Measurements from ENCODE around the gene BANP. TPM values are rescaled to one million over a fixed set of nuclear protein-coding genes. Genes with fewer than 3 reads are reported as not detected.

The BANP gene
- total RNA-seq, 1 donor from 2014 or later, result 30.4 TPM

DNA sequence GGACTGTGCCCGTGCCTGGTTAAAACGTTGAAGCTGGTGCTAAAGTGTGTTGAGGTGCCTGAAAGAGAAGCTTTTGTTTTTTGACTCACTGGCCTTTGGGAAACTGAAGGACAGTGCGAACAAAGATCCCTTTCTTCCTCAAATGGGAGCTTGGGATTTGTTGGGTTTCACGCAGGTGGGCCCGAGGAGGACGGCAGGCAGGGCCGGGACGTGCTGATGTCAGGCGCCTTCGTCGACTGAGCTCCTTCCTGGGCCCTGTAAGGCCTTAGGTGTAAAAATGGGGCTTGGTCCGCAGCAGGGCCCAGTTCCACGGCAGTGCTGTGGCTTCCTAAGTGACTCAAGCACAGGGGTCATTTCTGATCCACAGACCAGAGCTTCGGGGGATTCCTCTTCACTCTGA, 106.9 kb downstream of the BANP start:
- no peak overlapping the region for H3K27ac Mint-ChIP-seq
- no peak overlapping the region for H2AFZ ChIP-seq (replicated peaks)
- H3K27me3 Mint-ChIP-seq (ENCODE audit: insufficient read depth, low read depth), result peaks cover 3% of the 10 kb centered on the region
- H3K36me3 Mint-ChIP-seq, result peaks cover 5% of the 10 kb centered on the region
- DNase-seq (ENCODE audit: low spot score), result peak; percentile 36
- H3F3A ChIP-seq (ENCODE audit: low read depth), result no peaks in the 10 kb centered on the region
- H3K4me3 Mint-ChIP-seq, result no peak overlapping the region
- H3K4me1 ChIP-seq, result peaks cover 20% of the 10 kb centered on the region
- no peaks in the 10 kb centered on the region for H3K9me3 Mint-ChIP-seq
- H3K79me2 ChIP-seq (ENCODE audit: low read depth), result no peaks in the 10 kb centered on the region
- no peak for TF ChIP-seq EZH2phosphoT487 (IDR thresholded peaks at IDR 0.05)
- TF ChIP-seq, protein P1, sequence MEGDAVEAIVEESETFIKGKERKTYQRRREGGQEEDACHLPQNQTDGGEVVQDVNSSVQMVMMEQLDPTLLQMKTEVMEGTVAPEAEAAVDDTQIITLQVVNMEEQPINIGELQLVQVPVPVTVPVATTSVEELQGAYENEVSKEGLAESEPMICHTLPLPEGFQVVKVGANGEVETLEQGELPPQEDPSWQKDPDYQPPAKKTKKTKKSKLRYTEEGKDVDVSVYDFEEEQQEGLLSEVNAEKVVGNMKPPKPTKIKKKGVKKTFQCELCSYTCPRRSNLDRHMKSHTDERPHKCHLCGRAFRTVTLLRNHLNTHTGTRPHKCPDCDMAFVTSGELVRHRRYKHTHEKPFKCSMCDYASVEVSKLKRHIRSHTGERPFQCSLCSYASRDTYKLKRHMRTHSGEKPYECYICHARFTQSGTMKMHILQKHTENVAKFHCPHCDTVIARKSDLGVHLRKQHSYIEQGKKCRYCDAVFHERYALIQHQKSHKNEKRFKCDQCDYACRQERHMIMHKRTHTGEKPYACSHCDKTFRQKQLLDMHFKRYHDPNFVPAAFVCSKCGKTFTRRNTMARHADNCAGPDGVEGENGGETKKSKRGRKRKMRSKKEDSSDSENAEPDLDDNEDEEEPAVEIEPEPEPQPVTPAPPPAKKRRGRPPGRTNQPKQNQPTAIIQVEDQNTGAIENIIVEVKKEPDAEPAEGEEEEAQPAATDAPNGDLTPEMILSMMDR (IDR thresholded peaks at IDR 0.05), result no peak
- no peak for TF ChIP-seq EZH2 (IDR thresholded peaks at IDR 0.05)
- H3K4me1 Mint-ChIP-seq, result peaks cover 26% of the 10 kb centered on the region
- H3K27me3 ChIP-seq, result no peaks in the 10 kb centered on the region
- peak overlapping the region; percentile 23 for H3K27ac ChIP-seq
- H3K36me3 ChIP-seq, result no peaks in the 10 kb centered on the region
- no peaks in the 10 kb centered on the region for H4K20me1 ChIP-seq (ENCODE audit: low read depth)
- no peak overlapping the region for H3K9ac ChIP-seq
- no peaks in the 10 kb centered on the region for H3K9me3 ChIP-seq (ENCODE audit: low read depth)
- H3K4me2 ChIP-seq, result no peak overlapping the region
- no peak overlapping the region for H3K4me3 ChIP-seq

- Histone ChIP-seq H3K4me2 (no peak overlapping the region), H3K79me2 (ENCODE audit: low read depth) (no peaks in the 10 kb centered on the region), H3K4me3 (no peak overlapping the region), H2AFZ (replicated peaks) (no peak overlapping the region), H3K9me3 (ENCODE audit: low read depth) (no peaks in the 10 kb centered on the region), H4K20me1 (ENCODE audit: low read depth) (no peaks in the 10 kb centered on the region), H3K36me3 (no peaks in the 10 kb centered on the region), H3F3A (ENCODE audit: low read depth) (no peaks in the 10 kb centered on the region), H3K9ac (no peak overlapping the region), H3K4me1 (peaks cover 22% of the 10 kb centered on the region), H3K27ac (no peak overlapping the region), H3K27me3 (no peaks in the 10 kb centered on the region)
- Mint-ChIP-seq H3K27me3 (ENCODE audit: insufficient read depth, low read depth) (peaks cover 5% of the 10 kb centered on the region), H3K9me3 (no peaks in the 10 kb centered on the region), H3K4me3 (no peak overlapping the region), H3K36me3 (peaks cover 6% of the 10 kb centered on the region), H3K4me1 (peaks cover 32% of the 10 kb centered on the region), H3K27ac (no peak overlapping the region)
- DNase-seq (ENCODE audit: low spot score), result peak; percentile 1
- TF ChIP-seq, protein P1 (IDR thresholded peaks at IDR 0.05), result no peak
- TF ChIP-seq EZH2phosphoT487 (IDR thresholded peaks at IDR 0.05) (no peak), EZH2 (IDR thresholded peaks at IDR 0.05) (no peak)
Observed at GRCh38 chr16:88058817-88059216, 107.6 kb downstream of the BANP start.

GRCh38 chr16:88059701-88060386, 108.6 kb downstream of the BANP start:
- Histone ChIP-seq H3K4me1 (peaks cover 22% of the 10 kb centered on the region), H3K36me3 (no peaks in the 10 kb centered on the region), H3K27ac (no peak overlapping the region), H3F3A (ENCODE audit: low read depth) (no peaks in the 10 kb centered on the region), H3K4me3 (no peak overlapping the region), H4K20me1 (ENCODE audit: low read depth) (no peaks in the 10 kb centered on the region), H2AFZ (replicated peaks) (no peak overlapping the region), H3K79me2 (ENCODE audit: low read depth) (no peaks in the 10 kb centered on the region), H3K4me2 (no peak overlapping the region), H3K9ac (no peak overlapping the region), H3K27me3 (no peaks in the 10 kb centered on the region), H3K9me3 (ENCODE audit: low read depth) (no peaks in the 10 kb centered on the region)
- DNase-seq (ENCODE audit: low spot score), result peak; percentile 1
- H3K36me3 Mint-ChIP-seq, result peaks cover 7% of the 10 kb centered on the region
- peaks cover 33% of the 10 kb centered on the region for H3K4me1 Mint-ChIP-seq
- H3K27me3 Mint-ChIP-seq (ENCODE audit: insufficient read depth, low read depth), result peaks cover 6% of the 10 kb centered on the region
- TF ChIP-seq, protein P1 (IDR thresholded peaks at IDR 0.05), result no peak
- no peaks in the 10 kb centered on the region for H3K9me3 Mint-ChIP-seq
- H3K4me3 Mint-ChIP-seq, result no peak overlapping the region
- no peak overlapping the region for H3K27ac Mint-ChIP-seq

Measured in neural progenitor cell (in vitro differentiated cells).